Activated CD8-positive, alpha-beta memory T cell treated with anti-CD3 and anti-CD28 coated beads for 48 hours (primary cell): Measurements from ENCODE around the gene ANGPTL8.

Experiments
- DNase-seq, 3 experiments: peaks; one replicate each; pipeline ENCODE4 v3.0.0-alpha.2; 2020; ENCODE audit warnings: low read depth in 2 of 3, low spot score in 2 of 3

ANGPTL8 gene

DNA sequence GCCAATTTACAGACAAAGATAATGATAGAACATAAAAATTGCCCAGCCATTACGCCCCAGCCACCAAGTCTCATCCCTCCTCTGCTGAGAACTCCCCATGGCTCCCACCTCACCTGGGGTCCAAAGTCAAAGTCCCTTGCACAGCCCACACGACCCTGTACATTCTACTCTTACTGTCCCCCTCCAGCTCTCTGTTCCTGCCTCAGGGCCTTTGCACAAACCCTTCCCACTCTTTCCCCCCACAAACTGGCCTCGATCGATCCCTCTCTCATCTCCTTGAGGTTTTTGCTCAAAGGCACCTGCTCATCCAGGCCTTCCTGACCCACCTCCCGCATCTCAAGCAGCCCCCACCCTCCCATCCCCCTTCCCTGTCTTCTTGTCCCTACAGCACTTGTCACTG lies 21.6 kb downstream of the ANGPTL8 start:
- no peak for DNase-seq

DNA sequence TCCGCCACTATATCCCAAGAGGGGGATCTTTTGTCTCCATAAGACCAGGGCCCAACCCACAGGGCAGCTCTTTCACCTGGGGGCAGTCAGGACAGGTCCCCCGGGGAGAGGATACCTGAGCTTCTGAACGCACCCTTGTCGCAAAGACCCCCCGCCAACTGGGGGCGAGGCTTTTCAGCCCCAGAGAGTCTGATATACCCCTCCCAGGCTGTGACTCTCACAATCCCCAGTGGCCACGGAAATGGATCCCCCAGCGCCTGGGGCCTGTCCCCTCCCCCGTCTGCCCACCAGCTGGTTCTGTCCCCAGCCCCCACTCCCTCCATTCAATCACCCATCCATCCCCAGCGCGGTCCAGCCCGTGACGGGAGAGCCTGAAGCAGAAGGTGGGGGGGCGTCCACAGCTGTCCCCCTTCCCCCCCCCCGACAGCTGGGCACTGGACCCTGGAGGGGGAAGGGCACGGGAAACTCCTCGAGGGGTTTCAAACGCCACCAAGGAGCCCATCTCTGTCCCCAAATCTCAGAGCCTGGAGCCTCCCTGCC lies 22.1 kb downstream of the ANGPTL8 start:
- no peak for DNase-seq

DNA sequence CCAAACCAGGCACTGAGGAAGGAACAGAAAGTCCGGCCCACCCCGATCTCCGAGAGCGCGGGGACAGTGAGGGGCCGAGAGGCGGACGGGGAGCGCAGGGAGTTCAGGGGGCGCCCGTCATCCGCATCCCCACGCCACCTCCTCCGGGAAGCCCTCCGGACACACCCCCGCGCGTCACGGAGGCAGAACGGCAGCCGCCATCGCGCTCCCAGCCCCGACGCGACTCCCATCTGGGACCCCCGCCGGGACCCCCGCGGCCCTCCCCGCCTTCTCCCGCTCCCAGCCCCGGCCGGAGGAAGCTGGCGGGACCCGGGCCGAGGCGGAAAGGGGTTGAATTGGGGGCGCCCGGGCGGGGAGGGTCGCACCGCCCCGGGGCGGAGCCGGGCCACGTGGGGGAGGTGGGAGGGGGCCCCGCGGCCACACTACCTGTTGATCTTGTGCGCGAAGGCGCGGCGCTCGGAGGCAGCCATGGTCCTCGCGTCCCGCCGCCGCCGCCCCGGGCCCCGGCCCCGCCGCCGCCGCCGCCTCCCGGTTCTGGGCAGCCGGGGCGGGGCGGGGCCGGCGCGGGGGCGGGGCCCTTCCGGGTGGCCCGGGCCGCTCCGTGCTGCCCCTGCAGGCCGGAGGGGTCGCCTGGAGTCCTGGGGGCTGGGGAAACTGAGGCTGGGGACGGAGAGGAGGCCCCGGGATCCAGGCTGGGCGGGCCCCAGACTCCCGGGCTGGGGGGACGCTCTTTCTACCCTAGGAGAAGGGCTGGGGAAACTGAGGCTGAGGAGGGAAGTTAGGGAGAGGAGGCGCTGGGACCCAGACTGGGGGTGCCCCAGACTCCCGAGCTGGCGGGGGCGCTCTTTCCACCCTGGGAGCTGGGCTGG lies 22.8 kb downstream of the ANGPTL8 start, which contains the start of gene DOCK6:
DOCK6 (minus strand) TSS at position 554 of the 869 bp plus-strand sequence; CDS start at position 470, 84 bp downstream.
- no peak for DNase-seq

DNA sequence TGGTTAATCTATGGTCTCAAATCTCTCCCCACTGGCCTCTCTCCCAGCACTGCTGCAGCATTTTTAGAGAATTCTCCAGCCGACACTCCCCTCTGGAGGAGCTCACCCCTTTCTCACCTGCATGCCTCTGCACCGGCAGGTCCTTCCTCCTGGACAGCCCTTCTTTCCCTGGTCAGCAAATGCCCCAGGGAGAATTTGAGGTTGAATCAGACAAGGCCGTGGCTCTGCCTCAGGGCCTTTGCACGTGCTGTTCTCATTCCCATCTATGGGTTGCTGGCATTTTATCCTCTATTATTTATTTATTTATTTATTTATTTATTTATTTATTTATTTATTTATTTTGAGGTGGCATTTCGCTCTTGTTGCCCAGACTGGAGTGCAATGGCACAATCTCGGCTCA lies 24.3 kb downstream of the ANGPTL8 start:
- DNase-seq = no peak

DNA sequence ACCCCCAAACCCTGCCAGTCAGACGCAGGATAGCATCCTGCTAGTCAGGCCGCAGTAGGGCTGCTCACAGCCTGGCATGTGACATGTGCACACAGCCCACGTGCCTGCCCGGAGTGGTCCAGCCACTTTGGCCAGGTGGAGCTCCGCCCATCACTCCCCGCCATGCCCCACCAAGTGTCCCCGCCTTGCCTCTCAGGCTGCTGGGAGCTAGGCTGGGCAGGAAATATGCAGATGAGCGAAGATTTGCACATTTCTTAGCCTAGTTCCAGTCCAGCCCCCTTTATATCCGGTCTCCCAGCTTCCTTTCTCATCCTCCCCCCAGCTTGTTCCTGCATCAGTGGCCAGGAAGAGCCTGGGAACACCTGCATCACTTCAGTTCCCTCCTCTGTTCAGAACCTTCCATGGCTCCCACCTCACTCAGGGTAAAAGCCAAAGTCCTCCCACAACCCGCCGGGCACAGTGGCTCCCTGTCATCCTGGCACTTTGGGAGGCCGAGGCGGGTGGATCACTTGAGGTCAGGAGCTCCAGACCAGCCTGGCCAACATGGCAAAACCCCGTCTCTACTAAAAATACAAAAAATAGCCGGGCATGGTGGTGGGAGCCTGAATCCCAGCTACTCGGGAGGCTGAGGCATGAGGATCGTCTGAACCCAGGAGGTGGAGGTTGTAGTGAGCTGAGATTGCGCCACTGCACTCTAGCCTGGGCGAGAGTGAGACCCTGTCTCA lies 25.2 kb downstream of the ANGPTL8 start:
- no peak for DNase-seq

DNA sequence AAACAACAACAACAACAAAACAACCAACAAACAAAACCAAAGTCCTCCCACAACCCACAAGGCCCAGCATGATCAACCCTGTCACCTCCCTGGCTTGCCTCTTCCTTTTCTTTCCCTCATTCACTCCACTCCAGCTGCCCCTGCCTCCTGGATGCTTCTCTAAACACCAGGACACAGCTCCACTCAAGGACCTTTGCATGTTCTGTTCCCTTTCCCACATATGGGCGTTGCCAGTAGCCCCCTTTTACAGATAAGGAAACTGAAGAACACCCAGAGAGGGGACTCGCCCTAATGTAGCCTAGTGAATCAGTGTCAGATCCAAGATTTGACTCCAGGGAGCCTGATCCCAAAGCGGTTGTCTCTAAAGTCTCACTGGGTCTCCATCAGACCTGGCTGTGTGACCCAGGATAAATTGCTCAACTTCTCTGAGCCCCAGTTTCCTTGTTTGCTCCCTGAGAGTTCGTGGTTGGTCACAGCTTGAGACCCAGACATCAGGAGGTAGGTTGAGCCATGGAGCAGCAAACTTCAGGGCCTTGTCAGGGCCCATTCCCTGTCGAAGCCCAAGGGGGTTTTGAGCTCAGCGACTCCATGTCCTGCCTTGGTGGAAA lies 25.9 kb downstream of the ANGPTL8 start:
- DNase-seq = no peak

DNA sequence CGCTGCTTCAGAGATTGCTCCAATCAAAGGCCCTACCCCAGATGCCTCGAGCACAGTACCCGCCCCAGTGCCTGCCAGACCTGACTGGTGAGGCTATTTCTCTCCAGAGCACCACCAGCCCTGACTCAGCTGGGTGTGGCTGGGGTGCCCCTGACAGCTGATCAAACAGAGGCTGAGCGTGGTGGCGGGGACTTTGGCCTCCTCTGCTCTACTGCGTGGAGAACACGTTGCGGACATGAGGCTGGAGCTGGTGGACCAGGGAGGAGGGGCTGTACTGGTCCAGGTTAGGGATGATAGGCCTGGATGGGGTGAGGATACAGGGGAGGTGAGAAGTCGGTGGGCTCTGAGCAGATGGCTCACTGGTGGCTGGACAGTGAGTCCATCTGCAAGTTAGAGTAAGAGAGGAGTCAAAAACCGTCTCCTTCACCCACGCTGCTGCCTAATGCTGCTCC lies 26.4 kb downstream of the ANGPTL8 start:
- no peak for DNase-seq

DNA sequence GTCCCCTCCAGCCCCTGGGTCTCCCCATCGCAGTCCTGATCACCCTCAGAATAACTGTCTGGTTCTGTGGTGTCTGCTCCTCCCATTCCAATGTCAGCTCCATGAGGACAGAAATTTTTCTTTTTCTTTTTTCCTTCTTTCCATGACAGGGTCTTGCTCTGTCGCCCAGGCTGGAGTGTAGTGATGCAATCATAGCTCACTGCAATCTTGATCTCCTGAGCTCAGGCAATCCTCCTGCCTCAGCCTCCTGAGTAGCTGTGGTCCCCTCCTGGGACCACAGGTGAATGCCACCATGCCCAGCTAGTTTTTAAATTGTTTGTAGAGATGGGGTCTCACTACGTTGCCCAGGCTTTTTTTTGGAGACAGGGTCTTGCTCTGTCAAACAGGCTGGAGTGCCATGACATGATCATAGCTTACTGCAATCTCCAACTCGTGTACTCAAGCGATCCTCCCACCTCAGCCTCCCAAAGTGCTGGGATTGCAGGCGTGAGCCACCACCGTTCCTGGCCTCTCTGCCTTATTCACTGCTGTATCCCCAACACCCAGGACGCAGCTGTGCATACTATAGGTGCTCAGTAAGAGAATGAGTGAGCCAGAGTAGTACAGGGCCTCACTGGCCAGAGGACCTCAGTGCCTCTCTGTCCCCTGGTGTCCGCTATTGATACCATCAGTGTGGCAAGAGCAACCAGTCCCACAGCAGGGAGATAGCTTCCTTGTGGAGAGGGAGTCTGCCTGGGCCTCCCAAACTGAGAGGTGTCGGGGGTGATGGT lies 28.1 kb downstream of the ANGPTL8 start:
- DNase-seq = no peak

DNA sequence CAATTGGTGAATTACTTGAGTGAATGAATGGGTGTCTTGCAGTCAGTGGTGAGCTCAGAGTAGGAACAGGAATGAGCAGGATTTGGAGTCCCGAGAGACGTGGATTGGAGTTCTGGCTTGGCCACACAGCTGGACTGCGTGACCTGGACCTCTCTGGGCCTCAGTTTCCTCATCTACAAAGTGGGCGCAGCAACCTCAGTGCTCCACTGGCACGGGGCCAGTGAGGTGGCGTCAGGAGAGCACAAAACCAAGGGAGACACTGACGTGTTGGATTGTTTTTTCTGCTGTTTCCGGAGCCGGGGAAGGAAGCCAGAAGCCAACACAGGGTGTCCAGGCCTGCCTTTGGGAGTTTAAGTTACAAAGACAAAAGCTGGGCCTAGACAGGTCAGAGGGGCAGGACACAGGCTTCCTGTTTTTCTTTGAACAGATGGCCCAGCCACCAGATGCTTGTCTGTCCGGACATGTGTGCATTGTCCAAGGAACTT lies 29.4 kb downstream of the ANGPTL8 start:
- DNase-seq = no peak

DNA sequence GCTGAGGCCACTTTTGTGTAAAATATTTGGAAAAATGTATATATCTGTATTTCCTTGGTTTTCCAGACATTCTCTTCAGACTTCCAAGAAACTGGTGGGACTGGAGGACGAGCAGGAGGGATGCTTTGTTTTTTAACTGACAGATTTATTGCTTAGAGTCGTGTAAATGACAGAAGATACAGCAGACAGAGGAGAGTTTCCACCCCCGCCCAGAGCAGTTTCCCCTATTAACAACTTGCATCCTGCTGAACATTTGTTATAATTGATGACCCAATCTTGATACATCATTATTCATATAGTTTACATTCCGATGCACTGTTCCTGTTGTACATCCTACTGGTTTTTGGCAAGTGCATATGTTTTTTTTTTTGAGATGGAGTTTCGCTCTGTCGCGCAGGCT lies 30.0 kb downstream of the ANGPTL8 start:
- DNase-seq = no peak

DNA sequence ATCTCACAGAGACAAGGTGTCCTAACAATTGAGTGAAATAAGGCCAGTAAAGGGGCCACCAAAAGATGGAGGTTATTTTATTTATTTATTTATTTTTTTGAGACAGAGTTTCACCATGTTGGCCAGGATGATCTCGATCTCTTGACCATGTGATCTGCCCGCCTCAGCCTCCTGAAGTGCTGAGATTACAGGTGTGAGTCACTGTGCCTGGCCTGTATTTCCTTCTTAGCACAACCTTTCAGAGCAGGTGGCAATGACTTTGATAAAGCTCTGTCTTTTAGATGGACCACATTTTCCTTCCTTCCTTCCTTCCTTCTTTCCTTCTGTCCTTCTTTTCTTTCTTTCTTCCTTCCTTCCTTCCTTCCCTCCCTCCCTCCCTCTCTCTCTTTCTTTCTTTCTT lies 33.9 kb downstream of the ANGPTL8 start:
- DNase-seq = no peak

DNA sequence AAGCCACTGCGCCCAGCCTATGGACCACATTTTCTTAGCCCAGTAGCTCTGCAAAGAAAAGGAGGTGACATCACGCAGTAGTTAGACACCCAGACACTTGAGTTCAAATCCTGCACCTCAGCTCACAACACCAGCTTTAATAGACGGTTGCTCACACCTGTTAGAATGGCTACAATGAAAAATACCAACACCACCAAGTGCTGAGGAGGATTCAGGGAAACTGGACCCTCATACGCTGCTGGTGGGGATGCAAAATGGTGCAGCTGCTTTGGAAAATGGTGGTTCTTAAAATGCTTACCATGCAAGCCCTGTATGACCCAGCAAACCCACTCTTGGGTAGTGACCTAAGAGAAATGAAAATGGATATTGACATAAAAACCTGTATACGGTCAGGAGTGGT lies 34.6 kb downstream of the ANGPTL8 start:
- DNase-seq = no peak

DNA sequence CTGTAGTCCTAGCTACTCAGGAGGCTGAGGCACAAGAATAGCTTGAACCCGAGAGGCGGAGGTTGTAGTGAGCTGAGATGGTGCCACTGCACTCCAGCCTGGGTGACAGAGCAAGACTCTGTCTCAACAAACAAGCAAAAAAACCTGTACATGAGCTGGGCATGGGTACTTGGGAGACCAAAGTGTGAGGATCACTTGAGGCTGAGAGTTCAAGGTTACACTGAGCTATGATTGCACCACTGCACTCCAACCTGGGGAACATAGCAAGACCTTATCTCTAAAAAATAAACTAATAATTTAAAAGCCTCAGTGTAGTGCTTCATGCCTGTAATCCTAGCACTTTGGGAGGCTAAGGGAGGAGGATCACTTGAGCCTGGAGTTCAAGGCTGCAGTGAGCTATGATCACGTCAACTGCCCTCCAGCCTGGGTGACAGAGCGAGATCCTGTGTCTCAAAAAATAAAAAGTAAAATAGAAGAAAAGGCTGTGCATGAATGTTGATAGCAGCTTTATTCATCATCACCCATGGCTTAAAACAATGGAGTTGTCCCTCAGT lies 35.2 kb downstream of the ANGPTL8 start:
- no peak for DNase-seq

DNA sequence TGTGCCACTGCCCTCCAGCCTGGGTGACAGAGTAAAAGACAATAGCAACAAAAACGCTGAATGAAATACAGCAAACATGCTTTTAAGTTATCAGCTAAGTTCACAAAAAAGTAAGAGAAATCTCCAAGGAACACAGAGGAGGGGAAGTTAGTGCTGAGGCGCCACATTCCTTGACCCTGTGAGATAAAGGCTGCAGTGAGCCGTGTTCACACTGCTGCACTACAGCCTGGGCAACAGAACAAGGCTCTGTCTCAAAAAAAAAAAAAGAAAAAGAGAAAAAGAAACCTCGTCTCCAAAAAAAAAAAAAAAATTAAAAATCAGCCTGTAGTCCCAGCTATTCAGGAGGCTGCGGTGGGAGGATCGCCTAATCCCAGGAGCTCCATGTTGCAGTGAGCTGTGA lies 39.3 kb downstream of the ANGPTL8 start:
- no peak for DNase-seq

DNA sequence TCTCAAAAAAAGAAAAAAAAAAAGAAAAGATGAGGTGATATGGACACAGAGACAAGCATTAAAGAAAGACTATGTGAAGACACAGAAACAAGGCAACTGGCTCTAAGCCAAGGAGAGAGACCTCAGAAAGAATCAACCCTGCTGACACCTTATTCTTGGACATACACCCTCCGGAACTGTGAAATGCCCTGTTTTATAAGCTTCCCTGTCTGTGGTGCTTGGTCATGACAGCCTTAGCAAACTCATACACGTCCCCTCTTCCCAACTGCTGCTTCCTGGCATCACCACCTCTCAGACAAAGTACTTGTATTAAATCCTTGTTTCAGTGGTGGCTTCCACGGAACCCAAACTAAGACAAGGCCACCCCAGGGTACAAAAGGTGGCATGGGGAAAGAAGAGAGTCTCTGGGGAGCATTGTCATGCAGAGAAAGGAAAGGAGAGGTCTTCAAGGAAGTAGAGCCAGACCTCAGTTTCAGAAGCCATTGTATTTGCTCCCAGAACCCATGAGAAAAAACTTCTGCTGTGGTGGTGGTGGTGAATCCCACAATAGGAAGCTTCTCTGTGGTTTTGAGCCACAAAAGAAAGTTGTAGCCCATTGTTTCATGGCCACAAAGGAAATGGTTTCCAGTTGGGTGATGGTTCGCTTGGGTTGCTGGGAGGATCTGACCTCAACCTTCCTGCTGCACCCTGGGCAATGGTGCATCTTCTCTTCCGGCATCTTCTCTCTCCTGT lies 40.3 kb downstream of the ANGPTL8 start:
- no peak for DNase-seq

DNA sequence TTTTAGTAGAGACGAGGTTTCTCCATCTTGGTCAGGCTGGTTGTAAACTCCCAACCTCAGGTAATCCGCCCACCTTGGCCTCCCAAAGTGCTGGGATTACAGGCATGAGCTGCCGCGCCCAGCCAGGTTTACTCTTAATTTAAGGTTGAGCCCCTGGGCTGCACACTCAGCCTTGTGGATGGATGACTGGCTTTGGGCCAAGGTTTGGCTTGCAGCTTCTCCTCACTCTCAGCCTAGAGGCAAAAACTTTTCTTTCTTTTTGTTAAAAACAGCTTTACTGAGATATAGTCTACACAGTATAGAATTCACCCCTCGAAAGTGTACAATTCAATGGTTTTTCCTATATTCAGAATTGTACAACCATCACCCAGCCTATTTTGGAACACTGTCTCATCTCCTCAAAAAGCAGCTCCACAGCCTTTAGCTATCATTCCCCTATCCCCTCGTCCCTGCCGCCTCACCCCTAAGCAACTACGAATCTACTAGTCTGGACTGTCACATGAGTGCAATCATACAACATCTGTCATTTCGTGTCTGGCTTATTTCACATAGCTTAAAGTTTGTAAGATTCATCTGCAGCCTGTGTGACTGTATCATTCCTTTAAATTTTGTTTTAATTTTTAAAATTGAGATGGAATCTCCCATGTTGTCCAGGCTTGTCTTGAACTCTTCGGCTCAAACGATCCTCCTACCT lies 42.1 kb downstream of the ANGPTL8 start:
- no peak for DNase-seq

DNA sequence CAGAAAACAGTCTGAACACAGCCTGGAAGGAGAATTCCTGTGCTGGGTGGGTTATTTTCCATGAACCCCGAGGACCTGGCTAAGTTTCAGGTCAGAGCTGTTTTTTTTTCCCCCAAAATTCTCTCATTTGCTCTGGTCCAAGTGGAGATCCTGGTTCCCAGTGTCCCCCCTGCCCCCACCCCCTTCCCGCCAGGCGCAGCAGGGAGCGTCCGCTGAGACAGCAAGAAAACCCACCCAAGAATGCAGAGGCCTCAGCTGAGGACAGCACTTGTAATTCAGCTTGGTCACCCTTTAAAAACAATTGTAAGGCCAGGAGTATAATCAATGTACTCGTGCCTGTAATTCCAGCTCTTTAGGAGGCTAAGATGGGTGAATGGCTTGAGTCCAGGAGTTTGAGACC lies 45.1 kb downstream of the ANGPTL8 start:
- DNase-seq = no peak

DNA sequence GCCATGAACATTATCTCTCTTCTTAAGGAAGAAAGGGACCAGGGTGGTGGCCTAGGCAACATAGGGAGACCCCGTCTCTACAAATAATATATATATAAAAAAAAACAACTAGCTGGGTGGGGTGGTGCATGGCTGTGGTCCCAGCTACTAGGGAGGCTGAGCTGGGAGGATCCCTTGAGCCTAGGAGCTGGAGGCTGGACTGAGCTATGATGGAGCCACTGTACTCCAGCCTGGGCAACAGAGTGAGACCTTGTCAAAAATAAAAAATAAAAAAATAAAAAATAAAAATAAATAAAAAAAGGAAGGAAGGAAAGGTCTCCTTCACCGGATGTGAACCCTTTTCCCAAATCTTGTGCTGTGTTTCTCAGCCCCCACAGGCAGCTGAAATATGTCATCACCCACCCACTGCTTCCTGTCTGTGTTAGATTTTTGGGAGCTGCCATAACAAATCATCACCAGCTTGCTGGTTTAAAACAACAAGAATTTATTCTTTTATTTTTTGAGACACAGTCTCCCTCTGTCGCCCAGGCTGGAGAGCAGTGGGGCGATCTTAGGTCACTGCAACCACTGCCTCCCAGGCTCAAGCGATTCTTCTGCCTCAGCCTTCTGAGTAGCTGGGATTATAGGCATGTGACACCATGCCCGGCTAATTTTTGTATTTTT lies 47.0 kb downstream of the ANGPTL8 start:
- DNase-seq = no peak

DNA sequence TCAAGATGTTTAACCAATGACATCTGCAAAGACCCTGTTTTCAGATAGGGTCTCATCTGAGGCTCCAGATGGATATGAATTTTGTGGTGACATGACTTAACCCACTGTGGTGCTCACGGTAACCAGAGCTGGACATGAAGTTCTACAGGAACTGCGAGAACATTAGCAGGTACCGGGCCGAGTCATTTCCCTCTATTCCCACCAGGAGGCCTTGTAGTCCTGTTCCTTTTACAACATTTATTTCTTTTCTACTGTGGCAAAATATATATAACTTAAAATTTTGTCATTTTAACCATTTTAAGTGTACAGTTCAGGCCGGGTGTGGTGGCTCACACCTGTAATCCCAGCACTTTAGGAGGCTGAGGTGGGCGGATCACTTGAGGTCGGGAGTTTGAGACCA lies 48.9 kb downstream of the ANGPTL8 start:
- DNase-seq = no peak
